Stimulated activated CD4-positive, alpha-beta T cell treated with anti-CD3 and anti-CD28 coated beads, Interleukin-2, amount 100 ng/mL, for 24 hours (primary cell): ENCODE measurements around the gene CNDP1.

Source experiments
- DNase-seq, 2 donors: peaks; one replicate each; pipeline ENCODE4 v3.0.0-alpha.2; 2020

Gene CNDP1

GRCh38 chr18:74631623-74632350 is 97.5 kb downstream of the CNDP1 start:
- no peak for DNase-seq

- no peak for DNase-seq
Measured at GRCh38 chr18:74632351-74632679, 98.0 kb downstream of the CNDP1 start.

GRCh38 chr18:74632856-74633255 is 98.6 kb downstream of the CNDP1 start:
- DNase-seq = no peak

GRCh38 chr18:74633652-74634352 is 99.5 kb downstream of the CNDP1 start:
- no peak for DNase-seq

GRCh38 chr18:74635224-74635975 is 101.1 kb downstream of the CNDP1 start:
- DNase-seq = no peak
